HEK293T (cell line): ENCODE measurements around the gene SPATA31A3.
"Not testable (repeated sequence)": the region's sequence is repeated elsewhere in the genome, so short reads cannot be mapped to it uniquely, and the experiment has no call there.

Experiments
- ARNT ChIP-seq: fragments of 450-650 bp; IDR thresholded peaks from 2 replicates; pipeline ENCODE4 v1.6.1; 2017; ENCODE audit warnings: mild to moderate bottlenecking
- BHLHE40 ChIP-seq: fragments of 450-650 bp; IDR thresholded peaks from 2 replicates; pipeline ENCODE4 v1.6.1; 2016; ENCODE audit warnings: mild to moderate bottlenecking, moderate library complexity, borderline replicate concordance
- CTBP1 ChIP-seq: fragments of 450-650 bp; IDR thresholded peaks from 2 replicates; pipeline ENCODE4 v1.6.1; 2016; ENCODE audit warnings: borderline replicate concordance
- FOXA1 ChIP-seq: fragments of 450-650 bp; IDR thresholded peaks from 2 replicates; pipeline ENCODE4 v1.6.1; 2016; ENCODE audit warnings: mild to moderate bottlenecking
- FOXK2 ChIP-seq: fragments of 450-650 bp; IDR thresholded peaks from 2 replicates; pipeline ENCODE4 v1.6.1; 2016; ENCODE audit warnings: mild to moderate bottlenecking
- FOXM1 ChIP-seq: fragments of 450-650 bp; IDR thresholded peaks from 2 replicates; pipeline ENCODE4 v1.6.1; 2017; ENCODE audit warnings: mild to moderate bottlenecking, borderline replicate concordance
- LEF1 ChIP-seq: fragments of 450-650 bp; IDR thresholded peaks from 2 replicates; pipeline ENCODE4 v1.6.1; 2017; ENCODE audit warnings: mild to moderate bottlenecking, borderline replicate concordance
- SP1 ChIP-seq: fragments of 450-650 bp; IDR thresholded peaks from 2 replicates; pipeline ENCODE4 v1.6.1; 2017
- SUZ12 ChIP-seq: fragments of 450-650 bp; IDR thresholded peaks from 2 replicates; pipeline ENCODE4 v1.6.1; 2016; ENCODE audit warnings: mild to moderate bottlenecking
- TARDBP ChIP-seq: fragments of 450-650 bp; IDR thresholded peaks from 2 replicates; pipeline ENCODE4 v1.6.1; 2016
- ZNF384 ChIP-seq: fragments of 450-650 bp; IDR thresholded peaks from 2 replicates; pipeline ENCODE4 v1.6.1; 2016

DNA sequence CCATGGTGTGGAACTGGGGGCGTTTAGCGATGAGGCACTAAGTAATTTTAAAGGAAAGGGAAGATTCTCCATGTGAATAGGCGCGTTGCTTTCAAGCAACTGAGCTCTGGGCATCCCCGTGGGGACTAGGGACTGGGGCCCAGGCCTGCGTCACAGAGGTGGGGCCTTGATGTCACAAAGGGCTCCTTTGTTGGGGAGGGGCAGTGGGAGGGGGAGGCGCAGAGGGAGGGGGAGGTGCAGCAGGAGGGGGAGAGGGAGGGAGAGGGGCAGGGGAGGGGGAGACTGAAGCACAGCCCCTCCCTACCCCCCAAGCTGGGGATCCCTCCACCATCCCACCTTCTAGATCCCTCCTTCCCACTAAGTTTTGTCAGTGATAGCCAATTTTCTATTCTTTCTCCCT lies at the start of gene SPATA31A3:
- TF ChIP-seq BHLHE40, ZNF384, ARNT, FOXM1, SP1, SUZ12, FOXK2, FOXA1, CTBP1, LEF1, TARDBP: not testable (repeated sequence)
